ENCODE measurements around the gene FABP6.
A peak's percentile ranks its signal among the peaks of the same experiment; 100 is the strongest.
"Not testable (repeated sequence)": the region's sequence is repeated elsewhere in the genome, so short reads cannot be mapped to it uniquely, and the experiment has no call there.

The FABP6 gene

DNA sequence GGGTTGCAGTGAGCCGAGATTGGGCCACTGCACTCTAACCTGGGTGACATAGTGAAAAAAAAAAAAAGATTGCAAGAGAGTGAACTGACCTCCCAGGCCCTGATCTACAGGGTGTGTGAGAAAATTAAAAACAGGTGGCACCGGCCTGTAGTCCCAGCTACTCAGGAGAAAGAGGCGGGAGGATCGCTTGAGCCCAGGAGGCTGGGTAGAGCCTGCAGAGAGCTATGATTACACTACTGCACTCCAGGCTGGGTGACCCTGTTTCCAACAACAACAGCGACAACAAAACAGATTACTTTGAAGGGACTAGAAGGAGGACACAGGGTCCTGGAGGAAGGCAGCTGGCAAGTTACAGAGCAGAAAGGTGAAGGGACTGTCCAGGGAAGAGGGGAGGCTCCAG is 42.2 kb upstream of the FABP6 start:
- no peak for DNase-seq (ENCODE audit: low spot score)
- TF ChIP-seq, protein P1, sequence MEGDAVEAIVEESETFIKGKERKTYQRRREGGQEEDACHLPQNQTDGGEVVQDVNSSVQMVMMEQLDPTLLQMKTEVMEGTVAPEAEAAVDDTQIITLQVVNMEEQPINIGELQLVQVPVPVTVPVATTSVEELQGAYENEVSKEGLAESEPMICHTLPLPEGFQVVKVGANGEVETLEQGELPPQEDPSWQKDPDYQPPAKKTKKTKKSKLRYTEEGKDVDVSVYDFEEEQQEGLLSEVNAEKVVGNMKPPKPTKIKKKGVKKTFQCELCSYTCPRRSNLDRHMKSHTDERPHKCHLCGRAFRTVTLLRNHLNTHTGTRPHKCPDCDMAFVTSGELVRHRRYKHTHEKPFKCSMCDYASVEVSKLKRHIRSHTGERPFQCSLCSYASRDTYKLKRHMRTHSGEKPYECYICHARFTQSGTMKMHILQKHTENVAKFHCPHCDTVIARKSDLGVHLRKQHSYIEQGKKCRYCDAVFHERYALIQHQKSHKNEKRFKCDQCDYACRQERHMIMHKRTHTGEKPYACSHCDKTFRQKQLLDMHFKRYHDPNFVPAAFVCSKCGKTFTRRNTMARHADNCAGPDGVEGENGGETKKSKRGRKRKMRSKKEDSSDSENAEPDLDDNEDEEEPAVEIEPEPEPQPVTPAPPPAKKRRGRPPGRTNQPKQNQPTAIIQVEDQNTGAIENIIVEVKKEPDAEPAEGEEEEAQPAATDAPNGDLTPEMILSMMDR (IDR thresholded peaks at IDR 0.05): no peak
- no peak overlapping the region for H3K27ac ChIP-seq
- no peak overlapping the region for H3K4me3 ChIP-seq

DNA sequence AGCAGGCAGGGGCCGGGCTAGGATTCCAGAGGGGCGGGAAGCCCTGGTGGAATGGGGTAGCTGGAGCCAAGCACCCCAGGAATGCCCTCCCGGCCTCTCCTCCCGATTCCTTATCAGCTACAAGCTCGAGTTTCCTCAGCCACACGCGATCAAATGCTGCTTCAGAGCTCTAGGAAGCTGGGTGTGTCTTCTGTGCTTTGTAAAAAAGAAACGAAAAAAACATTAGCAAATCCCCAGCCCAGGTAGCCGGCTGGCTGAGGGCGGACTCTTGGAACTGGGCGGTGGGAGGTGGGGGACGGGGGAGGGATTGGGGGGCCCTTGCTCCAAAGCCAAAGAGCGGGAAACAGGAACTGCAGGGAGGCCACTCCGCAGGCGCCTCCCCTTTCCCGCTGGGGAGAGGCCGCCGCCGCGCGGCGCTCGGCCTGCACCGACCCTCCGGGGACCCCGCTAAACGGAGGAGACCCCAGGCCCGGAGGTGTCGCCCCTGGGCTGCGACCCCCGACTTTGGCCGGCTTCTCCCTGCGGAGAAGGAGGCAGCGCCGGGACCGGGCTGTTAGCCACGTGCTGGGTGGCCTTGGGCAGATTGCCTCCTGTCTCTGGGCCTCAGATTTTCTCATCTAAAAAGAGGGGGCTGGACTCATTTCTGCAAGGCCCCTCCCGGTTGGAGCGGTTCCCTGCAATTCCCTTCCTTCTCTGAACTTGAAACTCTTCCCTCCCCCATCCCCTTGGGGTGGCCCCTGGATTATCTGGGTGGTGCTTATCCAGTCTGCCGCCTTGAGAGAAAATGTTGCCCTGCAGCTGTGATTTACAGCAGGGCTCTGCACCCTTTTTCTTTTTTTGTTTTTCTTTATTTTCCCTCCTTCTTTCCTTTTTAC is 40.9 kb upstream of the FABP6 start:
- Histone ChIP-seq H3K27ac (peak overlapping the region; percentile 42 to 58), H3K4me3 (peak overlapping the region; percentile 73)
- TF ChIP-seq, protein P1 (IDR thresholded peaks at IDR 0.05): no peak
- peak; percentile 76 for DNase-seq (ENCODE audit: low spot score)

GRCh38 chr5:160192424-160192823 is 36.9 kb upstream of the FABP6 start:
- TF ChIP-seq, protein P1 (IDR thresholded peaks at IDR 0.05): no peak
- Histone ChIP-seq H3K4me3 (no peak overlapping the region), H3K27ac (no peak overlapping the region)
- DNase-seq (ENCODE audit: low spot score): no peak

DNA sequence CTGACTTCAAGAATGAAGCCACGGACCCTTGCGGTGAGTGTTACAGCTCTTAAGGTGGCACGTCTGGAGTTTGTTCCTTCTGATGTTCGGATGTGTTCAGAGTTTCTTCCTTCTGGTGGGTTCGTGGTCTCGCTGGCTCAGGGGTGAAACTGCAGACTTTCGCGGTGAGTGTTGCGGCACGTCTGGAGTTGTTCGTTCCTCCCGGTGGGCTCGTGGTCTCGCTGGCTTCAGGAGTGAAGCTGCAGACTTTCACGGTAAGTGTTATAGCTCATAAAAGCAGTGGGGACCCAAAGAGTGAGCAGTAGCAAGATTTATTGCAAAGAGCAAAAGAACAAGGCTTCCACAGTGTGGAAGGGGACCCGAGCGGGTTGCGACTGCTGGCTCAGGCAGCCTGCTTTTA is 36.2 kb upstream of the FABP6 start:
- not testable (repeated sequence) for H3K27ac ChIP-seq; H3K4me3 ChIP-seq; DNase-seq (ENCODE audit: low spot score)

DNA sequence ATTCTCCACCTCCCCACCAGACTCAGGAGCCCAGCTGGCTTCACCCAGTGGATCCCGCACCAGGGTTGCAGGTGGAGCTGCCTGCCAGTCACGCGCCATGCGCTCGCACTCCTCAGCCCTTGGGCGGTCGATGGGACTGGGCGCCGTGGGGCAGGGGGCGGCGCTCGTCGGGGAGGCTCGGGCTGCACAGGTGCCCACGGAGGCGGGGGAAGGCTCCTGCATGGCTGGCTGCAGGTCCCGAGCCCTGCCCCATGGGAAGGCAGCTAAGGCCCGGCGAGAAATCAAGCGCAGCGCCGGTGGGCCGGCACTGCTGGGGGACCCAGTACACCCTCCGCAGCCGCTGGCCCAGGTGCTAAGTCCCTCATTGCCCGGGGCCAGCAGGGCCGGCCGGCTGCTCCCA is 35.5 kb upstream of the FABP6 start:
- not testable (repeated sequence) for H3K4me3 ChIP-seq, H3K27ac ChIP-seq

GRCh38 chr5:160197341-160198144 is 31.8 kb upstream of the FABP6 start:
- H3K27ac ChIP-seq: no peak overlapping the region
- TF ChIP-seq, protein P1 (IDR thresholded peaks at IDR 0.05): no peak
- no peak overlapping the region for H3K4me3 ChIP-seq
- no peak for DNase-seq (ENCODE audit: low spot score)

More for the DNA sequence above, 35.5 kb upstream of the FABP6 start:
- DNase-seq (ENCODE audit: low spot score): not testable (repeated sequence)

GRCh38 chr5:160198146-160198545 is 31.2 kb upstream of the FABP6 start:
- DNase-seq (ENCODE audit: low spot score): no peak
- Histone ChIP-seq H3K27ac (no peak overlapping the region), H3K4me3 (no peak overlapping the region)
- TF ChIP-seq, protein P1 (IDR thresholded peaks at IDR 0.05): no peak
